KMS-11 (cell line): ENCODE measurements around the gene PCDHGB1.
"Not testable (repeated sequence)": the region's sequence is repeated elsewhere in the genome, so short reads cannot be mapped to it uniquely, and the experiment has no call there.

Experiments used
- H2AFZ ChIP-seq: fragments of 200-600 bp; sonication (generic); 2 replicates; pipeline ENCODE4 v1.6.1; 2016; ENCODE audit warnings: antibody characterized with exemption, mixed run types, low read depth
- H3K27ac ChIP-seq: fragments of 200-600 bp; sonication (generic); 2 replicates; pipeline ENCODE4 v1.6.1; 2016; ENCODE audit warnings: mild to moderate bottlenecking, mixed run types
- H3K27me3 ChIP-seq: fragments of 200-600 bp; sonication (generic); 2 replicates; pipeline ENCODE4 v1.6.1; 2017; ENCODE audit warnings: mild to moderate bottlenecking, low read depth, mixed run types, moderate library complexity; ENCODE audit not compliant: insufficient read depth
- H3K36me3 ChIP-seq: fragments of 200-600 bp; sonication (generic); 2 replicates; pipeline ENCODE4 v1.6.1; 2017; ENCODE audit warnings: mild to moderate bottlenecking, mixed run types; ENCODE audit not compliant: insufficient read depth
- H3K4me1 ChIP-seq: fragments of 200-600 bp; sonication (generic); 2 replicates; pipeline ENCODE4 v1.6.1; 2016; ENCODE audit warnings: mild to moderate bottlenecking, low read depth, mixed run types; ENCODE audit not compliant: poor library complexity, severe bottlenecking
- H3K4me2 ChIP-seq: fragments of 200-600 bp; sonication (generic); 2 replicates; pipeline ENCODE4 v1.7.0; 2016; ENCODE audit warnings: mild to moderate bottlenecking, mixed run types
- H3K4me3 ChIP-seq: fragments of 200-600 bp; sonication (generic); IDR thresholded peaks from 2 replicates; pipeline ENCODE4 v1.6.1; 2017; ENCODE audit warnings: low read depth, low read length, mixed read lengths; ENCODE audit not compliant: insufficient read depth
- H3K79me2 ChIP-seq: fragments of 200-600 bp; sonication (generic); 2 replicates; pipeline ENCODE4 v1.6.1; 2016; ENCODE audit warnings: low read depth, mixed run types; ENCODE audit not compliant: insufficient read depth
- H3K9ac ChIP-seq: fragments of 200-600 bp; sonication (generic); 2 replicates; pipeline ENCODE4 v1.6.1; 2016; ENCODE audit warnings: mild to moderate bottlenecking, mixed run types
- H4K20me1 ChIP-seq: fragments of 200-600 bp; sonication (generic); 2 replicates; pipeline ENCODE4 v1.6.1; 2016; ENCODE audit warnings: mild to moderate bottlenecking, mixed run types; ENCODE audit not compliant: insufficient read depth
- CTCF ChIP-seq: fragments of 200-600 bp; sonication (generic); conservative IDR thresholded peaks from 2 replicates; pipeline ENCODE4 v1.6.1; 2017; ENCODE audit warnings: low read depth, mild to moderate bottlenecking, antibody characterized with exemption, low read length, moderate library complexity, mixed read lengths

PCDHGB1 gene

DNA sequence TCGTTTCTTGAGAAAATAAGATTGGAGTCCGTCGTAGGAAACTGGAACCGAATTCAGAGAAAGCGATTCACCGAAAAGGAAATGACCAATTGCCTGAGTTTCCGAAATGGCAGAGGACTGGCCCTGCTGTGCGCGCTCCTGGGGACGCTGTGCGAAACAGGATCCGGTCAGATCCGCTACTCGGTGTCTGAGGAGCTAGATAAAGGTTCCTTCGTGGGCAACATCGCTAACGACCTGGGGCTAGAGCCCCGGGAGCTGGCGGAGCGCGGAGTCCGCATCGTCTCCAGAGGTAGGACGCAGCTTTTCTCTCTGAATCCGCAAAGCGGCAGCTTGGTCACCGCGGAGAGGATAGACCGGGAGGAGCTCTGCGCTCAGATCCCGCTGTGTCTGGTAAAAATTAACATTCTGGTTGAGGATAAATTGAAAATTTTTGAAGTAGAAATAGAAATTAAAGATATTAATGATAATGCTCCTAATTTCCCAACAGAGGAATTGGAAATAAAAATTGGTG is 5.9 kb upstream of the PCDHGB1 start:
- no peak overlapping the region for H3K27ac ChIP-seq

DNA sequence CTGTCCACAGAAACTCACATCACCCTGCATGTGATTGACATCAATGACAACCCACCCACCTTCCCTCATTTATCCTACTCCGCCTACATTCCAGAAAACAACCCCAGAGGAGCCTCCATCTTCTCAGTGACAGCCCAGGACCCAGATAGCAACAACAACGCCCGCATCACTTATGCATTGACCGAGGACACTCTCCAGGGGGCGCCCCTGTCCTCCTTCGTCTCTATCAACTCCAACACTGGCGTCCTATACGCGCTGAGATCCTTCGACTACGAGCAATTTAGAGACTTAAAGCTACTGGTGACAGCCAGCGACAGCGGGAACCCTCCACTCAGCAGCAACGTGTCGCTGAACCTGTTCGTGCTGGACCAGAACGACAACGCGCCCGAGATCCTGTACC is 4.6 kb upstream of the PCDHGB1 start:
- H3K4me2 ChIP-seq: no peak overlapping the region
- H3K4me3 ChIP-seq: no peak overlapping the region
- no peaks in the 10 kb centered on the region for H3K36me3 ChIP-seq
- no peaks in the 10 kb centered on the region for H3K79me2 ChIP-seq
- no peaks in the 10 kb centered on the region for H4K20me1 ChIP-seq
- H3K27ac ChIP-seq: no peak overlapping the region
- no peak overlapping the region for H3K9ac ChIP-seq
- no peak overlapping the region for H2AFZ ChIP-seq
- H3K27me3 ChIP-seq: no peaks in the 10 kb centered on the region
- no peaks in the 10 kb centered on the region for H3K4me1 ChIP-seq
- no peak for TF ChIP-seq CTCF

More for the DNA sequence above, 5.9 kb upstream of the PCDHGB1 start:
- no peak for TF ChIP-seq CTCF
- Histone ChIP-seq H3K4me3 (no peak overlapping the region), H3K27me3 (no peaks in the 10 kb centered on the region), H4K20me1 (no peaks in the 10 kb centered on the region), H3K79me2 (no peaks in the 10 kb centered on the region), H3K36me3 (no peaks in the 10 kb centered on the region), H2AFZ (no peak overlapping the region), H3K4me1 (no peaks in the 10 kb centered on the region), H3K4me2 (no peak overlapping the region), H3K9ac (no peak overlapping the region)

DNA sequence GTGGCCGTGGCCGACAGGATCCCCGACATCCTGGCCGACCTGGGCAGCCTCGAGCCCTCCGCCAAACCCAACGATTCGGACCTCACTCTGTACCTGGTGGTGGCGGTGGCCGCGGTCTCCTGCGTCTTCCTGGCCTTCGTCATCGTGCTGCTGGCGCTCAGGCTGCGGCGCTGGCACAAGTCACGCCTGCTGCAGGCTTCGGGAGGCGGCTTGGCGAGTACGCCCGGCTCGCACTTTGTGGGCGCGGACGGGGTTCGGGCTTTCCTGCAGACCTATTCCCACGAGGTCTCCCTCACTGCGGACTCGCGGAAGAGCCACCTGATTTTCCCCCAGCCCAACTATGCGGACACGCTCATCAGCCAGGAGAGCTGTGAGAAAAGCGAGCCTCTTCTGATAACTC is 3.9 kb upstream of the PCDHGB1 start:
- not testable (repeated sequence) for H4K20me1 ChIP-seq, H3K4me2 ChIP-seq, H3K36me3 ChIP-seq, H3K79me2 ChIP-seq, H2AFZ ChIP-seq, H3K4me3 ChIP-seq, H3K4me1 ChIP-seq, H3K9ac ChIP-seq, H3K27me3 ChIP-seq, H3K27ac ChIP-seq

GRCh38 chr5:141351591-141351990 is 1.7 kb downstream of the PCDHGB1 start:
- H4K20me1 ChIP-seq: no peaks in the 10 kb centered on the region
- no peak overlapping the region for H3K4me2 ChIP-seq
- H3K9ac ChIP-seq: no peak overlapping the region
- no peaks in the 10 kb centered on the region for H3K27me3 ChIP-seq
- H3K79me2 ChIP-seq: no peaks in the 10 kb centered on the region
- no peaks in the 10 kb centered on the region for H3K4me1 ChIP-seq
- H2AFZ ChIP-seq: no peak overlapping the region
- H3K36me3 ChIP-seq: no peaks in the 10 kb centered on the region
- no peak overlapping the region for H3K4me3 ChIP-seq
- H3K27ac ChIP-seq: no peak overlapping the region
- TF ChIP-seq CTCF: no peak

GRCh38 chr5:141354900-141355469 is 5.1 kb downstream of the PCDHGB1 start, which contains the start of gene PCDHGA4:
TSS of gene PCDHGA4 (plus strand) at chr5:141355021. CDS start at chr5:141355108, 87 bp downstream.
- H3K4me2 ChIP-seq: no peak within 1 kb of the TSS
- no peaks in the 10 kb centered on the region for H3K27me3 ChIP-seq
- H3K79me2 ChIP-seq: no peaks in the 10 kb centered on the region
- no peak within 1 kb of the TSS for H3K27ac ChIP-seq
- no peaks in the 10 kb centered on the region for H3K36me3 ChIP-seq
- no peak within 1 kb of the TSS for H3K9ac ChIP-seq
- peak; percentile 66 for TF ChIP-seq CTCF
- no peak within 1 kb of the TSS for H3K4me3 ChIP-seq
- H3K4me1 ChIP-seq: no peaks in the 10 kb centered on the region
- H4K20me1 ChIP-seq: no peaks in the 10 kb centered on the region
- no peak within 1 kb of the TSS for H2AFZ ChIP-seq
